HEK293 (cell line): ENCODE results near the gene PPP1R1C.

ENCODE experiments used
- ATF2 ChIP-seq: fragments of 450-650 bp; formaldehyde crosslinking; IDR thresholded peaks from 2 replicates; pipeline ENCODE4 v1.5.1; 2016; ENCODE audit warnings: missing biosample characterization, missing genetic modification characterization, low read depth
- CTCF ChIP-seq: fragments of 450-650 bp; formaldehyde crosslinking; IDR thresholded peaks from 2 replicates; pipeline ENCODE4 v1.5.1; 2016; ENCODE audit warnings: missing biosample characterization, missing genetic modification characterization
- KLF8 ChIP-seq: fragments of 450-650 bp; formaldehyde crosslinking; IDR thresholded peaks from 2 replicates; pipeline ENCODE4 v1.5.1; 2016; ENCODE audit warnings: missing biosample characterization, missing genetic modification characterization
- SP3 ChIP-seq: fragments of 450-650 bp; formaldehyde crosslinking; IDR thresholded peaks from 2 replicates; pipeline ENCODE4 v1.5.1; 2016; ENCODE audit warnings: missing biosample characterization, missing genetic modification characterization
- YY1 ChIP-seq: fragments of 450-650 bp; formaldehyde crosslinking; IDR thresholded peaks from 2 replicates; pipeline ENCODE4 v1.5.1; 2018; ENCODE audit warnings: missing biosample characterization, missing genetic modification characterization
- ZBTB11 ChIP-seq: fragments of 450-650 bp; formaldehyde crosslinking; conservative IDR thresholded peaks from 2 replicates; pipeline ENCODE4 v1.5.1; 2016; ENCODE audit warnings: low read depth, missing biosample characterization, missing genetic modification characterization
- ZBTB7A ChIP-seq: fragments of 450-650 bp; formaldehyde crosslinking; IDR thresholded peaks from 2 replicates; pipeline ENCODE4 v1.5.1; 2016; ENCODE audit warnings: low read depth, missing biosample characterization, missing genetic modification characterization
- ZFP37 ChIP-seq: fragments of 450-650 bp; formaldehyde crosslinking; IDR thresholded peaks from 2 replicates; pipeline ENCODE4 v1.5.1; 2016; ENCODE audit warnings: missing biosample characterization, missing genetic modification characterization
- ZNF155 ChIP-seq: fragments of 450-650 bp; formaldehyde crosslinking; IDR thresholded peaks from 2 replicates; pipeline ENCODE4 v1.5.1; 2016; ENCODE audit warnings: missing biosample characterization, missing genetic modification characterization
- ZNF274 ChIP-seq, 2 experiments: fragments of 200-500 bp in 1 of 2; fragments of 450-650 bp in 1 of 2; sonication (Bioruptor generic) in 1 of 2; formaldehyde crosslinking in 1 of 2; IDR thresholded peaks; 2 replicates each; pipeline versions ENCODE4 v1.5.1 to v1.6.1; 2014 to 2016; ENCODE audit warnings: borderline replicate concordance in 1 of 2, inconsistent platforms in 1 of 2, low read length in 1 of 2, missing biosample characterization in 1 of 2, missing genetic modification characterization in 1 of 2
- ZNF311 ChIP-seq: fragments of 450-650 bp; formaldehyde crosslinking; IDR thresholded peaks from 2 replicates; pipeline ENCODE4 v1.5.1; 2017; ENCODE audit warnings: missing biosample characterization, missing genetic modification characterization, borderline replicate concordance
- ZNF391 ChIP-seq: fragments of 450-650 bp; formaldehyde crosslinking; IDR thresholded peaks from 2 replicates; pipeline ENCODE4 v1.5.1; 2016; ENCODE audit warnings: low read depth, missing biosample characterization, missing genetic modification characterization, borderline replicate concordance
- ZNF513 ChIP-seq: fragments of 450-650 bp; IDR thresholded peaks from 2 replicates; pipeline ENCODE4 v1.5.1; 2018; ENCODE audit warnings: missing biosample characterization, missing genetic modification characterization

DNA sequence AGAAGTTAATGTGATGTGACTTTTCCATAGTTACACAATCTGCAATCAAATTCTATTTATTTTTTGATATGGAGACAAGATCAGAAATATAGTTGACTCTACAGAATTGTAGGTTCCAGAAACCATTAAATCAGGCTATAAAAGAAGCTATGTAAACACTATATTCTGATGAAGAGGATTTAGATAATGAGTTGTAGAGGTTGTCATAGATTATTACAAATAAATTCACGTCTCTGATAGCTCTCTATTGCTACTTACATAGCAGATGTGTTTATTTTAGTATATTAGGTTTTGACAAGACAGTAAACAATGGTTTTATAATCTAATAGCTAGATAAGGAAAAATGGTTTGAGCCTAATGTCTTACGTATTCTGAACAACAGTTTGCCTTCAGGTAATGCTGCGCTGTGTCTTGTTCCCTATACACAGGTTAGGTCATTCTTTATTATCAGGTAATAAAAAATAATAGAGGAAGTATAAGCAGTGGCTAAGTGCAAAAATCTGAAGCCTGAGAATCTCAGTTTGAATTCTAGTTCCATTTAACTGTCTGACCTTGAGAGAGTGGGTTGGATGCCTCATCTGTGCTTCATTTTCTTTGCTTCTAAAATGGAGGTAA lies 93.4 kb downstream of the PPP1R1C start:
- TF ChIP-seq ZNF513 (tag by site-specific recombination): peak; percentile 51; the same call in 1 of the 2 replicates
- no peak for TF ChIP-seq CTCF
- no peak for TF ChIP-seq ZNF311
- TF ChIP-seq ZBTB7A (tag by site-specific recombination): no peak
- no peak for TF ChIP-seq ZBTB11 (tag by site-specific recombination)
- TF ChIP-seq ZNF391 (tag by site-specific recombination): no peak
- TF ChIP-seq YY1 (tag by site-specific recombination): no peak
- TF ChIP-seq SP3 (tag by site-specific recombination): no peak
- TF ChIP-seq ZNF155 (tag by site-specific recombination): no peak
- TF ChIP-seq KLF8 (tag by site-specific recombination): peak; percentile 79
- TF ChIP-seq ZFP37: no peak
- no peak for TF ChIP-seq ATF2 (tag by site-specific recombination)
- no peak for TF ChIP-seq ZNF274 (IDR thresholded peaks at IDR 0.05; ENCODE audit: low read length)
- TF ChIP-seq ZNF274 (tag by site-specific recombination; IDR thresholded peaks at IDR 0.05; ENCODE audit: borderline replicate concordance): no peak
